Left lung (tissue), 10 donors: Measurements from ENCODE around the gene USP24. TPM values are rescaled to one million over a fixed set of nuclear protein-coding genes. Genes with fewer than 3 reads are reported as not detected.
"Not testable (repeated sequence)": the region's sequence is repeated elsewhere in the genome, so short reads cannot be mapped to it uniquely, and the experiment has no call there.

Source experiments
- ATAC-seq: fragments of 200-7000 bp; cut with Tn5 transposase; one replicate; pipeline ENCODE4 v1.9.1; 2020; ENCODE audit warnings: moderate library complexity
- DNase-seq, 4 donors: peaks; one replicate each; pipeline ENCODE4 v3.0.0-alpha.2; 2013 to 2020
- H3K27ac ChIP-seq, 2 donors: fragments of 200-600 bp; sonication (generic) in 1 of 2; one replicate each; pipeline versions ENCODE4 v1.5.0 to v1.8.0; 2020 to 2021
- H3K27me3 ChIP-seq, 2 donors: fragments of 200-600 bp; sonication (generic) in 1 of 2; one replicate each; pipeline versions ENCODE4 v1.5.0 to v1.8.0; 2020 to 2021
- H3K36me3 ChIP-seq, 2 donors: fragments of 200-600 bp; sonication (generic) in 1 of 2; one replicate each; pipeline versions ENCODE4 v1.5.0 to v1.8.0; 2020 to 2021
- H3K4me1 ChIP-seq, 2 donors: fragments of 200-600 bp; one replicate each; pipeline ENCODE4 v1.8.0; 2021
- H3K4me3 ChIP-seq, 2 donors: fragments of 200-600 bp; sonication (generic) in 1 of 2; one replicate each; pipeline versions ENCODE4 v1.5.0 to v1.8.0; 2020 to 2021; ENCODE audit warnings: mild to moderate bottlenecking in 1 of 2
- H3K9me3 ChIP-seq, 2 donors: fragments of 200-600 bp; sonication (generic) in 1 of 2; one replicate each; pipeline versions ENCODE4 v1.5.0 to v1.8.0; 2020 to 2021
- intact Hi-C, 2 donors: fragments of 100-400 bp; cut with DNase I; formaldehyde crosslinking; loops; one replicate each; pipeline versions ENCODE4 v1.11.2 to v1.14.2; 2022
- polyA plus RNA-seq, 6 donors: library from polyadenylated mRNA; unstranded; fragments of 120-200 nt; gene quantifications; one replicate each; pipeline ENCODE4 v1.2.1, GENCODE V29; 2013; ENCODE audit not compliant: insufficient read length in 6 of 6
- total RNA-seq, 2 donors: library from RNA; stranded (reverse); fragmentation: NEBNext Ultra II Directional; extraction: Animal tissue kit (Norgen Biotek cat#: 25700); gene quantifications; one replicate each; pipeline ENCODE4 v1.2.1, GENCODE V29; 2021
- TF ChIP-seq, protein P1 (sequence below), 2 donors: fragments of 200-600 bp; sonication (generic) in 1 of 2; IDR thresholded peaks; one replicate each; pipeline versions ENCODE4 v1.5.0 to v1.8.0; 2021; ENCODE audit warnings: antibody characterized with exemption in 2 of 2
- donor health status: DM: no; HTN: yes; CAD: no.
- donor health status: DM: no; HTN: no; CAD: no.

The USP24 gene
- total and polyA plus RNA-seq, 8 donors: 26.1 to 63.7 (median 47.2) TPM

GRCh38 chr1:55037733-55038551 lies 177.2 kb downstream of the USP24 start:
- H3K27ac ChIP-seq: no peak overlapping the region
- no peak for DNase-seq
- H3K27me3 ChIP-seq: peaks cover 17 to 81% of the 10 kb centered on the region in 2 donors
- no peaks in the 10 kb centered on the region for H3K36me3 ChIP-seq
- H3K4me1 ChIP-seq: peaks cover 0 to 32% of the 10 kb centered on the region in 2 donors
- ATAC-seq: no peak
- H3K9me3 ChIP-seq: no peaks in the 10 kb centered on the region
- TF ChIP-seq, protein P1, sequence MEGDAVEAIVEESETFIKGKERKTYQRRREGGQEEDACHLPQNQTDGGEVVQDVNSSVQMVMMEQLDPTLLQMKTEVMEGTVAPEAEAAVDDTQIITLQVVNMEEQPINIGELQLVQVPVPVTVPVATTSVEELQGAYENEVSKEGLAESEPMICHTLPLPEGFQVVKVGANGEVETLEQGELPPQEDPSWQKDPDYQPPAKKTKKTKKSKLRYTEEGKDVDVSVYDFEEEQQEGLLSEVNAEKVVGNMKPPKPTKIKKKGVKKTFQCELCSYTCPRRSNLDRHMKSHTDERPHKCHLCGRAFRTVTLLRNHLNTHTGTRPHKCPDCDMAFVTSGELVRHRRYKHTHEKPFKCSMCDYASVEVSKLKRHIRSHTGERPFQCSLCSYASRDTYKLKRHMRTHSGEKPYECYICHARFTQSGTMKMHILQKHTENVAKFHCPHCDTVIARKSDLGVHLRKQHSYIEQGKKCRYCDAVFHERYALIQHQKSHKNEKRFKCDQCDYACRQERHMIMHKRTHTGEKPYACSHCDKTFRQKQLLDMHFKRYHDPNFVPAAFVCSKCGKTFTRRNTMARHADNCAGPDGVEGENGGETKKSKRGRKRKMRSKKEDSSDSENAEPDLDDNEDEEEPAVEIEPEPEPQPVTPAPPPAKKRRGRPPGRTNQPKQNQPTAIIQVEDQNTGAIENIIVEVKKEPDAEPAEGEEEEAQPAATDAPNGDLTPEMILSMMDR (IDR thresholded peaks at IDR 0.05): no peak
- no peak overlapping the region for H3K4me3 ChIP-seq
- intact Hi-C loops: no loop called here

DNA sequence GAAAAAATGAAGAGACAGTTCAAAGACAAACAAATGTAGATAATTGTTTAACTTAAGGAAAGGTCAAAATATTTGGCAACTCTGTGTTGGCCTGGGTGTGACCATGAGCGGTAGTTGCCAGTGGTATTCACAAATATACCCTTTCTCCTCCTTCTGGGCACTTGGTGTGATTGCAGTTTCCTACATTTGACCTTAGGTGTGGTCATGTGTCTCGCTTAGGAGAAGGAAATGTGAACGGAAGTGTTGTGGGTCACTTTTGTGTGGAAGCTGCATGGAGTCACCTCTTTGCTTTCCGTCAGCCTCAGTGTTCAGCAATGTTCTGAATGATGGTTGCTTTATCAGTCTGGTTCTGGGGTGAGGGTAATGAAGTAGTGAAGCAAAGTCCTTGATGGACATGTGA lies 179.3 kb downstream of the USP24 start:
- Histone ChIP-seq H3K9me3 (no peaks in the 10 kb centered on the region), H3K27me3 (peaks cover 17 to 65% of the 10 kb centered on the region in 2 donors), H3K4me3 (no peak overlapping the region), H3K36me3 (no peaks in the 10 kb centered on the region), H3K4me1 (peaks cover 0 to 32% of the 10 kb centered on the region in 2 donors), H3K27ac (no peak overlapping the region)
- ATAC-seq: no peak
- intact Hi-C loops: no loop called here
- no peak for DNase-seq
- TF ChIP-seq, protein P1 (IDR thresholded peaks at IDR 0.05): no peak

DNA sequence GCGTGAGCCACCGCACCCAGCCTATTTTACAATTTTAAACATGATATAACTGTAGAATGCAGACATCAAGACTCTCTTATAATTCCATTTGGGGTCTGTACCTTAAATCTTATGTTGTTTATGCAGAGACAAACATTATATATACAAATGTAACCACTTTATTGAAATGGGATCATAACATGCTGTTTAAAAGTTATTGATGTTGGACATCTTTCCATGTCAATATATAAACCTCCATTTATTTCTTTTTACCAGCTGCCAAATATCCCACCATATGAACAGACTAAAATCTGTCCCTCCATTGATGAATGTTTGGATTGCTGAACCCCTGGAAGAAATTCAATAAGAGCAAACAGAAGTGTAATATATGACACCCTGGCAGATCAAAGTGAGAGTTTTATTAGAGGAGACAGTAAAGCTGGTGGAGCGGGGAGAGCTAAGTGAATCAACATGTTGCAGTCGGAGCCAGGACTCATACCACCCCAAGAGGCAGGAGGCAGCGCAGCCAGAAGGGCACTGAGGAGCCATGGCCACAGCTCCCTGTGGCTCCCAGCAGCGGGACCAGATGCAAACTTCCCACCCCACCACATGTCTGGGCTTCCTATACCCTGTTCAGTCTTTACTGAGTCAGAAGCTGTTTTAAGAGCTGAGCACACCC lies 180.6 kb downstream of the USP24 start:
- Histone ChIP-seq H3K36me3 (no peaks in the 10 kb centered on the region), H3K27ac (no peak overlapping the region), H3K9me3 (no peaks in the 10 kb centered on the region), H3K4me1 (peaks cover 0 to 19% of the 10 kb centered on the region in 2 donors), H3K4me3 (no peak overlapping the region), H3K27me3 (peaks cover 7 to 52% of the 10 kb centered on the region in 2 donors)
- ATAC-seq (no peak), DNase-seq (no peak)
- TF ChIP-seq, protein P1 (IDR thresholded peaks at IDR 0.05): no peak
- intact Hi-C loops: no loop called here

- Histone ChIP-seq H3K4me1 (peaks cover 0 to 6% of the 10 kb centered on the region in 2 donors), H3K36me3 (no peaks in the 10 kb centered on the region), H3K27ac (no peak overlapping the region), H3K9me3 (no peaks in the 10 kb centered on the region), H3K27me3 (peaks cover 0 to 39% of the 10 kb centered on the region in 2 donors), H3K4me3 (no peak overlapping the region)
- ATAC-seq (no peak), DNase-seq (no peak)
- TF ChIP-seq, protein P1 (IDR thresholded peaks at IDR 0.05): no peak
- intact Hi-C loops: no loop called here
Measured at GRCh38 chr1:55033265-55033614, 181.9 kb downstream of the USP24 start.

GRCh38 chr1:55031098-55031497 lies 184.1 kb downstream of the USP24 start:
- H3K9me3 ChIP-seq, H3K36me3 ChIP-seq, H3K27ac ChIP-seq, ATAC-seq, DNase-seq, intact Hi-C loops, H3K4me3 ChIP-seq, H3K4me1 ChIP-seq: not testable (repeated sequence)
- H3K27me3 ChIP-seq: peaks cover 0 to 21% of the 10 kb centered on the region in 2 donors

DNA sequence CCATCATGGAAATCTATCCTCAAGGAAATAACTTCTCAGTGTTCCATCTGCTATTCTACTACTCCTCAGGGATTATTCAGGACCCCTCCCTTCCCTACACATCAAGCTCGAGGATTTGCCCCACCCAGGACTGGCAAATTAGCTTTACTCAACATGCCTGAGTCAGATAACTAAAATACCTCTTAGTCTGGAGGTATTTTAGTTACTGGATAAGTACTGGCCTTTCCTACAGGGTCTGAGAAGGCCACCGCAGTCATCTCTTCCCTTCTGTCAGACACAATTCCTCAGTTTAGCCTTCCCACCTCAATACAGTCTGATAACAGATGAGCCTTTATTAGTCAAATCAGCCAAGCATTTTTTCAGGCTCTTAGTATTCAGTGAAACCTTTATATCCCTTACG lies 188.5 kb downstream of the USP24 start:
- H3K27ac ChIP-seq, H3K9me3 ChIP-seq, H3K4me3 ChIP-seq, H3K4me1 ChIP-seq, H3K36me3 ChIP-seq, intact Hi-C loops, DNase-seq, H3K27me3 ChIP-seq: not testable (repeated sequence)
- ATAC-seq: peak; percentile 11

DNA sequence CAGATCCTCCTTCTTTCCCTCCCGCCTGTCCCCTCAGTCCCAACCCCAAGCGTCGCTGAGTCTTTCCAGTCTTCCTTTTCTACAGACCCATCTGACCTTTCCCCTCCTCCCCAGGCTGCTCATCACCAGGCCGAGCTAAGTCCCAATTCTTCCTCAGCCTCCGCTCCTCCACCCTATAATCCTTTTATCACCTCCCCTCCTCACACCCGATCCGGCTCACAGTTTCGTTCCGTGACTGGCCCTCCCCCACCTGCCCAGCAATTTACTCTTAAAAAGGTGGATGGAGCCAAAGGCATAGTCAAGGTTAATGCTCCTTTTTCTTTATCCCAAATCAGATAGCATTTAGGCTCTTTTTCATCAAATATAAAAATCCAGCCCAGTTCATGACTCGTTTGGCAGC lies 191.0 kb downstream of the USP24 start:
- H3K36me3 ChIP-seq, ATAC-seq, H3K9me3 ChIP-seq, H3K27me3 ChIP-seq, H3K27ac ChIP-seq, intact Hi-C loops, DNase-seq, H3K4me1 ChIP-seq, H3K4me3 ChIP-seq: not testable (repeated sequence)
